Activated naive CD4-positive, alpha-beta T cell treated with anti-CD3 and anti-CD28 coated beads for 36 hours (primary cell): Measurements from ENCODE around the gene TSKS. TPM values are rescaled to one million over a fixed set of nuclear protein-coding genes. Genes with fewer than 3 reads are reported as not detected.

Experiments
- CTCF ChIA-PET: fragments of 350-600 bp; sonication (Branson Sonifier 250); formaldehyde crosslinking; loops from one replicate; lab custom pipeline; 2021; ENCODE audit warnings: antibody characterized with exemption; lab: Charles Lee
- DNase-seq: peaks from one replicate; pipeline ENCODE4 v3.0.0-alpha.2; 2020
- H3K27ac Mint-ChIP-seq: one replicate; pipeline ENCODE4 v1.8.0; 2021; ENCODE audit warnings: mild to moderate bottlenecking, mixed read lengths
- H3K27me3 Mint-ChIP-seq: one replicate; pipeline ENCODE4 v1.8.0; 2021; ENCODE audit warnings: low read depth, mixed read lengths
- H3K36me3 Mint-ChIP-seq: one replicate; pipeline ENCODE4 v1.8.0; 2021; ENCODE audit warnings: low read depth, mixed read lengths
- H3K4me1 Mint-ChIP-seq: one replicate; pipeline ENCODE4 v1.8.0; 2021; ENCODE audit warnings: low read depth, mixed read lengths
- H3K4me3 Mint-ChIP-seq: one replicate; pipeline ENCODE4 v1.8.0; 2021; ENCODE audit warnings: mild to moderate bottlenecking, moderate library complexity, mixed read lengths
- H3K9me3 Mint-ChIP-seq: one replicate; pipeline ENCODE4 v1.8.0; 2021; ENCODE audit warnings: mixed read lengths
- intact Hi-C: fragments of 100-400 bp; cut with micrococcal nuclease; formaldehyde crosslinking; loops from one replicate; pipeline ENCODE4 v1.15.1; 2023
- total RNA-seq, 2 experiments: library from RNA; stranded (reverse); gene quantifications; one replicate each; pipeline ENCODE4 v1.2.3, GENCODE V29; 2021

The TSKS gene
- total RNA-seq, 2 experiments from 2014 or later: 0.57 to 0.72 TPM

GRCh38 chr19:49802836-49803528 is 39.9 kb upstream of the TSKS start:
- Mint-ChIP-seq H3K27me3 (no peaks in the 10 kb centered on the region), H3K9me3 (no peaks in the 10 kb centered on the region), H3K27ac (no peak overlapping the region), H3K36me3 (peaks cover 20% of the 10 kb centered on the region), H3K4me1 (peaks cover 6% of the 10 kb centered on the region), H3K4me3 (no peak overlapping the region)
- no peak for DNase-seq
- CTCF ChIA-PET: no interaction called here
- intact Hi-C loops: no loop called here

- CTCF ChIA-PET: no interaction called here
- Mint-ChIP-seq H3K27me3 (no peaks in the 10 kb centered on the region), H3K36me3 (peaks cover 20% of the 10 kb centered on the region), H3K4me3 (no peak overlapping the region), H3K27ac (no peak overlapping the region), H3K9me3 (no peaks in the 10 kb centered on the region), H3K4me1 (no peaks in the 10 kb centered on the region)
- intact Hi-C loops: no loop called here
- DNase-seq: no peak
These were observed 39.0 kb upstream of the TSKS start for GRCh38 chr19:49801966-49802661.

DNA sequence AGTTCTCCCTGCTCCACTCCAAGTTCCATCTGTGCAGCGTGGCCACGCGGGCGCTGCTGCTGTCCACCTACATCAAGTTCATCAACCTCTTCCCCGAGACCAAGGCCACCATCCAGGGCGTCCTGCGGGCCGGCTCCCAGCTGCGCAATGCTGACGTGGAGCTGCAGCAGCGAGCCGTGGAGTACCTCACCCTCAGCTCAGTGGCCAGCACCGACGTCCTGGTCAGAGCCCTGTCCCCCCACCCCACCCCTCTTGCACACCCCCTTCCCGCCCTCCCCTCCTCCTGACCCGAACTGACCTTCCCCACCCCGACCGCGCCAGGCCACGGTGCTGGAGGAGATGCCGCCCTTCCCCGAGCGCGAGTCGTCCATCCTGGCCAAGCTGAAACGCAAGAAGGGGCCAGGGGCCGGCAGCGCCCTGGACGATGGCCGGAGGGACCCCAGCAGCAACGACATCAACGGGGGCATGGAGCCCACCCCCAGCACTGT is 38.3 kb upstream of the TSKS start:
- H3K9me3 Mint-ChIP-seq: no peaks in the 10 kb centered on the region
- H3K36me3 Mint-ChIP-seq: peaks cover 23% of the 10 kb centered on the region
- no peaks in the 10 kb centered on the region for H3K27me3 Mint-ChIP-seq
- intact Hi-C loops: no loop called here
- H3K27ac Mint-ChIP-seq: no peak overlapping the region
- no peak overlapping the region for H3K4me3 Mint-ChIP-seq
- H3K4me1 Mint-ChIP-seq: no peaks in the 10 kb centered on the region
- CTCF ChIA-PET: no interaction called here
- DNase-seq: no peak

GRCh38 chr19:49800771-49801170 is 37.7 kb upstream of the TSKS start:
- Mint-ChIP-seq H3K27me3 (no peaks in the 10 kb centered on the region), H3K36me3 (peaks cover 24% of the 10 kb centered on the region), H3K4me3 (no peak overlapping the region), H3K27ac (no peak overlapping the region), H3K9me3 (no peaks in the 10 kb centered on the region), H3K4me1 (no peaks in the 10 kb centered on the region)
- CTCF ChIA-PET: no interaction called here
- intact Hi-C loops: no loop called here
- DNase-seq: no peak

- CTCF ChIA-PET: no interaction called here
- intact Hi-C loops: no loop called here
- H3K36me3 Mint-ChIP-seq: peaks cover 26% of the 10 kb centered on the region
- DNase-seq: no peak
- H3K9me3 Mint-ChIP-seq: no peaks in the 10 kb centered on the region
- no peaks in the 10 kb centered on the region for H3K4me1 Mint-ChIP-seq
- no peaks in the 10 kb centered on the region for H3K27me3 Mint-ChIP-seq
- no peak overlapping the region for H3K4me3 Mint-ChIP-seq
- no peak overlapping the region for H3K27ac Mint-ChIP-seq
These were observed 36.8 kb upstream of the TSKS start for GRCh38 chr19:49799798-49800376.

DNA sequence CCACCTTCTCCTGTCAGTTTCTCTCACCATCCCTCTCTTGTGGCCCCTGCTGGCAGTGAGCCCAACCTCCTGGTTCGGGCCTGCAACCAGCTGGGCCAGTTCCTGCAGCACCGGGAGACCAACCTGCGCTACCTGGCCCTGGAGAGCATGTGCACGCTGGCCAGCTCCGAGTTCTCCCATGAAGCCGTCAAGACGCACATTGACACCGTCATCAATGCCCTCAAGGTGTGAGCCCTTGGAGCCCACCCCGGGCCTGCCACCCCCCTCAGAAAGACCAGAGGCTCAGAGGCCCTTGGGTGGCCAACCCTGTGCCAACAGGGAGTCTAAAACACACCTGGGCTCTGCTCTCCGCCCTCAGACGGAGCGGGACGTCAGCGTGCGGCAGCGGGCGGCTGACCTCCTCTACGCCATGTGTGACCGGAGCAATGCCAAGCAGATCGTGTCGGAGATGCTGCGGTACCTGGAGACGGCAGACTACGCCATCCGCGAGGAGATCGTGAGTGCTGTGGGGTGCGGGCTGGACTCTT is 36.2 kb upstream of the TSKS start:
- H3K27ac Mint-ChIP-seq: no peak overlapping the region
- CTCF ChIA-PET: no interaction called here
- no peak for DNase-seq
- no peaks in the 10 kb centered on the region for H3K27me3 Mint-ChIP-seq
- intact Hi-C loops: no loop called here
- H3K4me3 Mint-ChIP-seq: no peak overlapping the region
- H3K9me3 Mint-ChIP-seq: no peaks in the 10 kb centered on the region
- H3K4me1 Mint-ChIP-seq: no peaks in the 10 kb centered on the region
- peaks cover 28% of the 10 kb centered on the region for H3K36me3 Mint-ChIP-seq

GRCh38 chr19:49798574-49798973 is 35.5 kb upstream of the TSKS start:
- peaks cover under 1% of the 10 kb centered on the region for H3K4me1 Mint-ChIP-seq
- no peak overlapping the region for H3K27ac Mint-ChIP-seq
- intact Hi-C loops: no loop called here
- H3K27me3 Mint-ChIP-seq: no peaks in the 10 kb centered on the region
- no peak for DNase-seq
- H3K36me3 Mint-ChIP-seq: peaks cover 28% of the 10 kb centered on the region
- no peaks in the 10 kb centered on the region for H3K9me3 Mint-ChIP-seq
- no peak overlapping the region for H3K4me3 Mint-ChIP-seq
- CTCF ChIA-PET: no interaction called here

DNA sequence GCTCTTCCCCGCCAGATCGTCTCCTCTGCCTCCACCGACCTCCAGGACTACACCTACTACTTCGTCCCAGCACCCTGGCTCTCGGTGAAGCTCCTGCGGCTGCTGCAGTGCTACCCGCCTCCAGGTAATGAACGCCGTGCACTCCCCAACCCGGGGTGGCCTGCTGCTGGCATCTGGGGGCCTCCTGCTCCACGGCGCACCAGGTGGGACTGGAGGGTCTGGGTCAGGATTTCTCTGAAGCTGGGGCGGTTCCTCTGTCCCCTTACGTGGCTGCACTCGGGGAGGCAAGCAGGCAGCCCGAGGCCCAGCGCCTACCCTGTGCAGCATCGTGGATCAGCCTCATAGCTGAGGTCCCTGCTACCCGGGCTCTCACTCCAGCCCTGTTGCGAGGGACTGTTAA is 32.5 kb upstream of the TSKS start:
- intact Hi-C loops: no loop called here
- H3K4me1 Mint-ChIP-seq: peaks cover 4% of the 10 kb centered on the region
- no peaks in the 10 kb centered on the region for H3K9me3 Mint-ChIP-seq
- CTCF ChIA-PET: interaction anchor here (0.6 kb wide), 1 partner anchor 116 kb away, joined by 4 read pairs; no protein-coding TSS in a partner anchor
- H3K36me3 Mint-ChIP-seq: peaks cover 21% of the 10 kb centered on the region
- H3K4me3 Mint-ChIP-seq: no peak overlapping the region
- H3K27me3 Mint-ChIP-seq: no peaks in the 10 kb centered on the region
- H3K27ac Mint-ChIP-seq: no peak overlapping the region
- DNase-seq: no peak

DNA sequence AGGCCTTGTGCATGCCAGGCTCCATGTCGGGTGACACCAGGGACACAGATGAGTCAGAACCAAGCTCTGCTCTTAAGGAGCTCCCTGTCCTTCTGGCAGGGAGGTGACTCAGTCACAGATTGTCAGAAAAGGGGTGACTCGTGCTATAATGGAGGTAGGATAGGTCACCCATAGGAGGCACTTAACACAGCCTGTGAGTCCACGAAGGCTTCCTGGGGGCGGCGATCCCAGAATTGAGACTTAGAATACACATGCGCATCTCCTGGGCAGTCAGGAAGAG is 30.4 kb upstream of the TSKS start:
- peak; percentile 41 for DNase-seq

GRCh38 chr19:49792829-49793560 is 29.9 kb upstream of the TSKS start:
- no peak for DNase-seq
- H3K4me3 Mint-ChIP-seq: no peak overlapping the region
- H3K9me3 Mint-ChIP-seq: no peaks in the 10 kb centered on the region
- H3K27ac Mint-ChIP-seq: peak overlapping the region; percentile 46
- peaks cover 23% of the 10 kb centered on the region for H3K36me3 Mint-ChIP-seq
- no peaks in the 10 kb centered on the region for H3K27me3 Mint-ChIP-seq
- CTCF ChIA-PET: interaction anchor here (1.2 kb wide), 1 partner anchor 76 kb away, joined by 6 read pairs; no protein-coding TSS in a partner anchor
- H3K4me1 Mint-ChIP-seq: peaks cover 4% of the 10 kb centered on the region
- intact Hi-C loops: no loop called here

More for the DNA sequence above, 30.4 kb upstream of the TSKS start:
- H3K36me3 Mint-ChIP-seq: peaks cover 23% of the 10 kb centered on the region
- H3K4me3 Mint-ChIP-seq: no peak overlapping the region
- H3K27ac Mint-ChIP-seq: peak overlapping the region; percentile 46
- intact Hi-C loops: no loop called here
- no peaks in the 10 kb centered on the region for H3K9me3 Mint-ChIP-seq
- H3K27me3 Mint-ChIP-seq: no peaks in the 10 kb centered on the region
- peaks cover 4% of the 10 kb centered on the region for H3K4me1 Mint-ChIP-seq
- CTCF ChIA-PET: interaction anchor here (1.2 kb wide), 1 partner anchor 77 kb away, joined by 6 read pairs; no protein-coding TSS in a partner anchor

GRCh38 chr19:49791776-49792445 is 28.8 kb upstream of the TSKS start:
- intact Hi-C loops: no loop called here
- Mint-ChIP-seq H3K36me3 (peaks cover 25% of the 10 kb centered on the region), H3K27me3 (no peaks in the 10 kb centered on the region), H3K4me3 (no peak overlapping the region), H3K27ac (no peak overlapping the region), H3K4me1 (peaks cover 4% of the 10 kb centered on the region), H3K9me3 (no peaks in the 10 kb centered on the region)
- CTCF ChIA-PET: no interaction called here
- no peak for DNase-seq

GRCh38 chr19:49790866-49791265 is 27.8 kb upstream of the TSKS start:
- Mint-ChIP-seq H3K9me3 (no peaks in the 10 kb centered on the region), H3K27me3 (no peaks in the 10 kb centered on the region), H3K4me1 (peaks cover 4% of the 10 kb centered on the region), H3K27ac (no peak overlapping the region), H3K4me3 (no peak overlapping the region), H3K36me3 (peaks cover 22% of the 10 kb centered on the region)
- intact Hi-C loops: no loop called here
- no peak for DNase-seq
- CTCF ChIA-PET: no interaction called here
